Measurements from ENCODE around the gene NT5C1B.

NT5C1B gene

GRCh38 chr2:18557121-18557520 is 32.2 kb downstream of the NT5C1B start:
- peaks cover 31% of the 10 kb centered on the region for H3K79me2 ChIP-seq (ENCODE audit: insufficient read depth, low read length)

GRCh38 chr2:18552351-18553077 is 36.9 kb downstream of the NT5C1B start:
- Histone ChIP-seq H3K9ac (ENCODE audit: low read depth, low read length, poor library complexity, severe bottlenecking) (no peak overlapping the region), H3K79me2 (ENCODE audit: insufficient read depth, low read length) (peaks cover 6% of the 10 kb centered on the region), H3K27me3 (ENCODE audit: insufficient read depth, low read length, poor library complexity, severe bottlenecking) (no peaks in the 10 kb centered on the region), H3K9me2 (replicated peaks; ENCODE audit: low read depth, low read length) (no peaks in the 10 kb centered on the region), H3K4me2 (ENCODE audit: low read depth, low read length, poor library complexity, severe bottlenecking) (peak overlapping the region; percentile 22), H3K9me3 (ENCODE audit: insufficient read depth, low read depth, low read length) (no peaks in the 10 kb centered on the region), H3K36me3 (ENCODE audit: insufficient read depth, low read length) (peaks cover 13% of the 10 kb centered on the region; the same call in 1 of the 2 replicates), H3K4me3 (ENCODE audit: low read length, poor library complexity, severe bottlenecking) (peak overlapping the region; percentile 35), H3F3A (ENCODE audit: low read depth) (no peaks in the 10 kb centered on the region), H3K4me1 (ENCODE audit: insufficient read depth, low read length, poor library complexity, severe bottlenecking) (peaks cover 20% of the 10 kb centered on the region), H4K20me1 (ENCODE audit: insufficient read depth, low read length, poor library complexity, severe bottlenecking) (peaks cover 9% of the 10 kb centered on the region), H2AFZ (ENCODE audit: low read length) (no peak overlapping the region)
- no peak for TF ChIP-seq EZH2phosphoT487 (IDR thresholded peaks at IDR 0.05; ENCODE audit: borderline replicate concordance)
- TF ChIP-seq, protein P1, sequence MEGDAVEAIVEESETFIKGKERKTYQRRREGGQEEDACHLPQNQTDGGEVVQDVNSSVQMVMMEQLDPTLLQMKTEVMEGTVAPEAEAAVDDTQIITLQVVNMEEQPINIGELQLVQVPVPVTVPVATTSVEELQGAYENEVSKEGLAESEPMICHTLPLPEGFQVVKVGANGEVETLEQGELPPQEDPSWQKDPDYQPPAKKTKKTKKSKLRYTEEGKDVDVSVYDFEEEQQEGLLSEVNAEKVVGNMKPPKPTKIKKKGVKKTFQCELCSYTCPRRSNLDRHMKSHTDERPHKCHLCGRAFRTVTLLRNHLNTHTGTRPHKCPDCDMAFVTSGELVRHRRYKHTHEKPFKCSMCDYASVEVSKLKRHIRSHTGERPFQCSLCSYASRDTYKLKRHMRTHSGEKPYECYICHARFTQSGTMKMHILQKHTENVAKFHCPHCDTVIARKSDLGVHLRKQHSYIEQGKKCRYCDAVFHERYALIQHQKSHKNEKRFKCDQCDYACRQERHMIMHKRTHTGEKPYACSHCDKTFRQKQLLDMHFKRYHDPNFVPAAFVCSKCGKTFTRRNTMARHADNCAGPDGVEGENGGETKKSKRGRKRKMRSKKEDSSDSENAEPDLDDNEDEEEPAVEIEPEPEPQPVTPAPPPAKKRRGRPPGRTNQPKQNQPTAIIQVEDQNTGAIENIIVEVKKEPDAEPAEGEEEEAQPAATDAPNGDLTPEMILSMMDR (conservative IDR thresholded peaks at IDR 0.05; ENCODE audit: low read length), result no peak

More at GRCh38 chr2:18557121-18557520, 32.2 kb downstream of the NT5C1B start:
- Histone ChIP-seq H3K4me1 (ENCODE audit: insufficient read depth, low read length, poor library complexity, severe bottlenecking) (peaks cover 47% of the 10 kb centered on the region), H2AFZ (ENCODE audit: low read length) (no peak overlapping the region), H3K36me3 (ENCODE audit: insufficient read depth, low read length) (peaks cover 13% of the 10 kb centered on the region; the same call in 1 of the 2 replicates), H3K27me3 (ENCODE audit: insufficient read depth, low read length, poor library complexity, severe bottlenecking) (no peaks in the 10 kb centered on the region), H3K4me3 (ENCODE audit: low read length, poor library complexity, severe bottlenecking) (no peak overlapping the region), H3K4me2 (ENCODE audit: low read depth, low read length, poor library complexity, severe bottlenecking) (peak overlapping the region; percentile 93), H3K9me2 (replicated peaks; ENCODE audit: low read depth, low read length) (no peaks in the 10 kb centered on the region), H4K20me1 (ENCODE audit: insufficient read depth, low read length, poor library complexity, severe bottlenecking) (peaks cover 33% of the 10 kb centered on the region), H3K9me3 (ENCODE audit: insufficient read depth, low read depth, low read length) (no peaks in the 10 kb centered on the region), H3K9ac (ENCODE audit: low read depth, low read length, poor library complexity, severe bottlenecking) (no peak overlapping the region), H3F3A (ENCODE audit: low read depth) (no peaks in the 10 kb centered on the region)
- no peak for TF ChIP-seq EZH2phosphoT487 (IDR thresholded peaks at IDR 0.05; ENCODE audit: borderline replicate concordance)
- TF ChIP-seq, protein P1 (conservative IDR thresholded peaks at IDR 0.05; ENCODE audit: low read length), result no peak

GRCh38 chr2:18551623-18552022 is 37.7 kb downstream of the NT5C1B start:
- no peak overlapping the region for H3K9ac ChIP-seq (ENCODE audit: low read depth, low read length, poor library complexity, severe bottlenecking)
- H3K4me1 ChIP-seq (ENCODE audit: insufficient read depth, low read length, poor library complexity, severe bottlenecking), result peaks cover 21% of the 10 kb centered on the region
- no peak overlapping the region for H3K4me3 ChIP-seq (ENCODE audit: low read length, poor library complexity, severe bottlenecking)
- H3K9me3 ChIP-seq (ENCODE audit: insufficient read depth, low read depth, low read length), result no peaks in the 10 kb centered on the region
- TF ChIP-seq, protein P1 (conservative IDR thresholded peaks at IDR 0.05; ENCODE audit: low read length), result no peak
- no peak for TF ChIP-seq EZH2phosphoT487 (IDR thresholded peaks at IDR 0.05; ENCODE audit: borderline replicate concordance)
- no peaks in the 10 kb centered on the region for H3F3A ChIP-seq (ENCODE audit: low read depth)
- peak overlapping the region; percentile 22 for H3K4me2 ChIP-seq (ENCODE audit: low read depth, low read length, poor library complexity, severe bottlenecking)
- H3K27me3 ChIP-seq (ENCODE audit: insufficient read depth, low read length, poor library complexity, severe bottlenecking), result no peaks in the 10 kb centered on the region
- no peaks in the 10 kb centered on the region for H3K9me2 ChIP-seq (replicated peaks; ENCODE audit: low read depth, low read length)
- H3K79me2 ChIP-seq (ENCODE audit: insufficient read depth, low read length), result no peaks in the 10 kb centered on the region
- H3K36me3 ChIP-seq (ENCODE audit: insufficient read depth, low read length), result peaks cover 13% of the 10 kb centered on the region; the same call in 1 of the 2 replicates
- peaks cover 2% of the 10 kb centered on the region for H4K20me1 ChIP-seq (ENCODE audit: insufficient read depth, low read length, poor library complexity, severe bottlenecking)
- no peak overlapping the region for H2AFZ ChIP-seq (ENCODE audit: low read length)
